HCT116 (cell line): Measurements from ENCODE around the gene ACTA2. TPM values are rescaled to one million over a fixed set of nuclear protein-coding genes. Genes with fewer than 3 reads are reported as not detected.

ENCODE experiments used
- ATAC-seq: fragments of 200-7000 bp; cut with Tn5 transposase; 2 replicates; pipeline ENCODE4 v1.9.1; 2020; ENCODE audit warnings: mild to moderate bottlenecking, moderate library complexity
- BruUV-seq: library from RNA; stranded (reverse); fragments of 400-500 nt; replicated peaks from 2 replicates; lab custom pipeline; 2021; lab: Mats Ljungman, UMichigan
- CTCF ChIA-PET: fragments of 300-600 bp; sonication (Branson Sonifier 250); formaldehyde crosslinking; loops from one replicate; lab custom pipeline; 2021; ENCODE audit warnings: antibody characterized with exemption; lab: Charles Lee
- POLR2A ChIA-PET: fragments of 300-600, 350-600 bp; sonication (Branson Sonifier 250); formaldehyde crosslinking; loops from one replicate; lab custom pipeline; 2021; ENCODE audit warnings: antibody characterized with exemption; lab: Charles Lee
- RAD21 ChIA-PET, 2 experiments: fragments of 300-600 bp; sonication (Branson Sonifier 250); formaldehyde crosslinking; loops; one replicate each; lab custom pipeline; 2023; ENCODE audit warnings: low total read pairs in 2 of 2; ENCODE audit not compliant: uncharacterized antibody in 2 of 2, unreplicated experiment in 2 of 2, low non-redundant PET in 1 of 2; lab: Charles Lee
- DNase-seq: peaks from one replicate; pipeline ENCODE4 v3.0.0-alpha.2; 2010; ENCODE audit warnings: low read depth, low spot score
- H2AFZ ChIP-seq: fragments of 200-600 bp; shearing (Covaris generic), sonication (generic); 2 replicates; pipeline ENCODE4 v1.6.1; 2017; ENCODE audit warnings: low read depth, mixed run types, mixed read lengths, antibody characterized with exemption, low read length; ENCODE audit not compliant: poor library complexity, severe bottlenecking
- H3K27ac ChIP-seq: 2 replicates; pipeline ENCODE4 v1.5.1; 2012; ENCODE audit warnings: low read depth, low read length
- H3K27me3 ChIP-seq: fragments of 200-600 bp; sonication (generic); 2 replicates; pipeline ENCODE4 v1.6.1; 2016; ENCODE audit warnings: mixed run types, low read length, mixed read lengths; ENCODE audit not compliant: insufficient read depth
- H3K36me3 ChIP-seq, 2 experiments: fragments of 200-500 bp in 1 of 2; fragments of 200-600 bp in 1 of 2; sonication (Bioruptor generic) in 1 of 2; sonication (generic) in 1 of 2; 2 replicates each; pipeline versions ENCODE4 v1.5.1 to v1.6.1; 2014 to 2016; ENCODE audit warnings: low read length in 2 of 2, inconsistent platforms in 1 of 2, mixed read lengths in 1 of 2, mixed run types in 1 of 2; ENCODE audit not compliant: insufficient read depth in 2 of 2, control insufficient read depth in 1 of 2
- H3K4me1 ChIP-seq, 2 experiments: fragments of 200-600 bp in 1 of 2; sonication (generic) in 1 of 2; 2 replicates each; pipeline versions ENCODE4 v1.5.1 to v1.6.1; 2012 to 2017; ENCODE audit warnings: low read length in 2 of 2, inconsistent platforms in 1 of 2, mild to moderate bottlenecking in 1 of 2, mixed read lengths in 1 of 2, mixed run types in 1 of 2, moderate library complexity in 1 of 2; ENCODE audit not compliant: insufficient read depth in 2 of 2, control insufficient read depth in 1 of 2
- H3K4me2 ChIP-seq: fragments of 200-600 bp; sonication (generic); 2 replicates; pipeline ENCODE4 v1.6.1; 2017; ENCODE audit warnings: mixed run types, low read length, mixed read lengths
- H3K4me3 ChIP-seq, 2 experiments: fragments of 200-600 bp in 1 of 2; sonication (generic) in 1 of 2; replicated peaks in 1 of 2; 2 replicates each; pipeline ENCODE4 v1.5.1; 2011 to 2016; ENCODE audit warnings: low read length in 2 of 2, control low read depth in 1 of 2, low read depth in 1 of 2, mild to moderate bottlenecking in 1 of 2, mixed read lengths in 1 of 2, mixed run types in 1 of 2
- H3K79me2 ChIP-seq: fragments of 200-600 bp; sonication (generic); 2 replicates; pipeline ENCODE4 v1.6.1; 2017; ENCODE audit warnings: mild to moderate bottlenecking, mixed run types, low read length, moderate library complexity, mixed read lengths; ENCODE audit not compliant: insufficient read depth
- H3K9ac ChIP-seq: fragments of 200-600 bp; sonication (generic); 2 replicates; pipeline ENCODE4 v1.6.1; 2016; ENCODE audit warnings: low read length, mixed read lengths
- H3K9me2 ChIP-seq: fragments of 200-600 bp; sonication (generic), shearing (Covaris generic); 2 replicates; pipeline ENCODE4 v1.6.1; 2017; ENCODE audit warnings: mixed run types, mild to moderate bottlenecking, moderate library complexity; ENCODE audit not compliant: insufficient read depth
- H3K9me3 ChIP-seq, 2 experiments: fragments of 200-500 bp in 1 of 2; fragments of 200-600 bp in 1 of 2; sonication (Bioruptor generic) in 1 of 2; sonication (generic) in 1 of 2; 2 replicates each; pipeline ENCODE4 v1.6.1; 2014 to 2017; ENCODE audit warnings: low read length in 2 of 2, mixed read lengths in 2 of 2, inconsistent platforms in 1 of 2, low read depth in 1 of 2, mild to moderate bottlenecking in 1 of 2, mixed run types in 1 of 2, moderate library complexity in 1 of 2; ENCODE audit not compliant: control insufficient read depth in 1 of 2, insufficient read depth in 1 of 2
- H4K20me1 ChIP-seq: fragments of 200-600 bp; sonication (generic), shearing (Covaris generic); 2 replicates; pipeline ENCODE4 v1.6.1; 2017; ENCODE audit warnings: mixed run types, mild to moderate bottlenecking, moderate library complexity; ENCODE audit not compliant: insufficient read depth
- CBX3 ChIP-seq: IDR thresholded peaks from 2 replicates; pipeline ENCODE4 v1.6.1; 2012; ENCODE audit warnings: low read depth
- CEBPB ChIP-seq: IDR thresholded peaks from 2 replicates; pipeline ENCODE4 v1.6.1; 2012; ENCODE audit warnings: low read depth
- ELF1 ChIP-seq: IDR thresholded peaks from 2 replicates; pipeline ENCODE4 v1.6.1; 2012; ENCODE audit warnings: low read depth, borderline replicate concordance
- EZH2 ChIP-seq: fragments of 200-600 bp; sonication (generic); IDR thresholded peaks from 2 replicates; pipeline ENCODE4 v1.6.1; 2017; ENCODE audit warnings: antibody characterized with exemption, mixed run types
- EZH2phosphoT487 ChIP-seq: fragments of 200-600 bp; IDR thresholded peaks from 2 replicates; pipeline ENCODE4 v1.6.1; 2018; ENCODE audit warnings: antibody characterized with exemption, borderline replicate concordance
- FOSL1 ChIP-seq: IDR thresholded peaks from 2 replicates; pipeline ENCODE4 v1.6.1; 2012; ENCODE audit warnings: low read depth
- JUND ChIP-seq: IDR thresholded peaks from 2 replicates; pipeline ENCODE4 v1.6.1; 2012
- POLR2A ChIP-seq: IDR thresholded peaks from 2 replicates; pipeline ENCODE4 v1.7.0; 2011; ENCODE audit warnings: borderline replicate concordance; ENCODE audit not compliant: insufficient read depth, insufficient read length; ENCODE audit errors: extremely low read depth
- POLR2AphosphoS5 ChIP-seq: IDR thresholded peaks from 2 replicates; pipeline ENCODE4 v1.6.1; 2011; ENCODE audit warnings: mild to moderate bottlenecking, low read depth, low read length, moderate library complexity
- RAD21 ChIP-seq: IDR thresholded peaks from 2 replicates; pipeline ENCODE4 v1.6.1; 2012; ENCODE audit warnings: low read depth, mild to moderate bottlenecking
- REST ChIP-seq: IDR thresholded peaks from 2 replicates; pipeline ENCODE4 v1.6.1; 2012; ENCODE audit warnings: low read depth
- SRF ChIP-seq: IDR thresholded peaks from 2 replicates; pipeline ENCODE4 v1.6.1; 2012; ENCODE audit warnings: low read depth
- TCF7L2 ChIP-seq: IDR thresholded peaks from 2 replicates; pipeline ENCODE4 v1.7.0; 2011; ENCODE audit warnings: borderline replicate concordance, inconsistent platforms; ENCODE audit not compliant: insufficient read depth, insufficient read length; ENCODE audit errors: extremely low read depth
- YY1 ChIP-seq: IDR thresholded peaks from 2 replicates; pipeline ENCODE4 v1.6.1; 2011; ENCODE audit warnings: low read length, low read depth, moderate library complexity, mild to moderate bottlenecking; ENCODE audit not compliant: insufficient replicate concordance; ENCODE audit errors: extremely low read depth
- ZFX ChIP-seq: fragments of 450-650 bp; IDR thresholded peaks from 2 replicates; pipeline ENCODE4 v1.6.1; 2017
- intact Hi-C: fragments of 100-400 bp; cut with micrococcal nuclease; formaldehyde crosslinking; loops from 2 replicates; pipeline ENCODE4 v1.10.0; 2022
- total RNA-seq: library from RNA; stranded (reverse); gene quantifications from one replicate; pipeline ENCODE4 v1.2.1, GENCODE V29; 2021; ENCODE audit not compliant: unreplicated experiment
- TF ChIP-seq, protein P1 (sequence below), 3 experiments: fragments of 200-600 bp in 1 of 3; sonication (generic) in 1 of 3; IDR thresholded peaks in 2 of 3; conservative IDR thresholded peaks in 1 of 3; 2 replicates each; pipeline ENCODE4 v1.5.1; 2012 to 2017; ENCODE audit warnings: low read depth in 2 of 3, low read length in 2 of 3, antibody characterized with exemption in 1 of 3, borderline replicate concordance in 1 of 3, control low read depth in 1 of 3, mild to moderate bottlenecking in 1 of 3, mixed read lengths in 1 of 3, mixed run types in 1 of 3, moderate library complexity in 1 of 3; ENCODE audit not compliant: insufficient read depth in 1 of 3
- TF ChIP-seq, protein P2 (sequence below): IDR thresholded peaks from 2 replicates; pipeline ENCODE4 v1.6.1; 2011; ENCODE audit warnings: mild to moderate bottlenecking, low read length, moderate library complexity; ENCODE audit not compliant: insufficient replicate concordance; ENCODE audit errors: extremely low read depth
- TF ChIP-seq, protein P3 (sequence below): IDR thresholded peaks from 2 replicates; pipeline ENCODE4 v1.6.1; 2012

Gene ACTA2
- total RNA-seq, 1 experiment from 2014 or later: 9.4 TPM

GRCh38 chr10:88974446-88975376 lies 22.1 kb upstream of the ACTA2 start:
- no peaks in the 10 kb centered on the region for H3K9me3 ChIP-seq
- no peak overlapping the region for H3K27ac ChIP-seq
- peak overlapping the region; percentile 62 for H3K4me2 ChIP-seq
- peak overlapping the region; percentile 43 for H2AFZ ChIP-seq
- H4K20me1 ChIP-seq: no peaks in the 10 kb centered on the region
- DNase-seq (no peak), ATAC-seq (no peak)
- RAD21 ChIA-PET: interaction anchor here in 1 of 2 experiments (0.9 kb wide), 1 partner anchor 40 kb away, joined by 3 read pairs; no protein-coding TSS in a partner anchor
- H3K4me3 ChIP-seq: peak overlapping the region; percentile 18 to 38
- CTCF ChIA-PET: interaction anchor here (1.2 kb wide), 1 partner anchor 12 kb away, joined by 4 read pairs; no protein-coding TSS in a partner anchor
- no peak overlapping the region for H3K9ac ChIP-seq
- intact Hi-C loops: no loop called here
- H3K79me2 ChIP-seq: no peaks in the 10 kb centered on the region
- POLR2A ChIA-PET: no interaction called here
- no peaks in the 10 kb centered on the region for H3K27me3 ChIP-seq
- peaks cover 3 to 4% of the 10 kb centered on the region in 2 experiments; a peak in 2 of 4 replicates for H3K4me1 ChIP-seq
- TF ChIP-seq YY1 (no peak), JUND (no peak), POLR2AphosphoS5 (no peak), REST (no peak), TCF7L2 (no peak), CEBPB (no peak), EZH2 (no peak), POLR2A (no peak), CBX3 (no peak), RAD21 (no peak), ELF1 (no peak), FOSL1 (no peak), SRF (no peak), ZFX (no peak), EZH2phosphoT487 (no peak)
- TF ChIP-seq, protein P1, sequence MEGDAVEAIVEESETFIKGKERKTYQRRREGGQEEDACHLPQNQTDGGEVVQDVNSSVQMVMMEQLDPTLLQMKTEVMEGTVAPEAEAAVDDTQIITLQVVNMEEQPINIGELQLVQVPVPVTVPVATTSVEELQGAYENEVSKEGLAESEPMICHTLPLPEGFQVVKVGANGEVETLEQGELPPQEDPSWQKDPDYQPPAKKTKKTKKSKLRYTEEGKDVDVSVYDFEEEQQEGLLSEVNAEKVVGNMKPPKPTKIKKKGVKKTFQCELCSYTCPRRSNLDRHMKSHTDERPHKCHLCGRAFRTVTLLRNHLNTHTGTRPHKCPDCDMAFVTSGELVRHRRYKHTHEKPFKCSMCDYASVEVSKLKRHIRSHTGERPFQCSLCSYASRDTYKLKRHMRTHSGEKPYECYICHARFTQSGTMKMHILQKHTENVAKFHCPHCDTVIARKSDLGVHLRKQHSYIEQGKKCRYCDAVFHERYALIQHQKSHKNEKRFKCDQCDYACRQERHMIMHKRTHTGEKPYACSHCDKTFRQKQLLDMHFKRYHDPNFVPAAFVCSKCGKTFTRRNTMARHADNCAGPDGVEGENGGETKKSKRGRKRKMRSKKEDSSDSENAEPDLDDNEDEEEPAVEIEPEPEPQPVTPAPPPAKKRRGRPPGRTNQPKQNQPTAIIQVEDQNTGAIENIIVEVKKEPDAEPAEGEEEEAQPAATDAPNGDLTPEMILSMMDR (IDR thresholded peaks at IDR 0.05 in 2 of 3, conservative IDR thresholded peaks at IDR 0.05 in 1 of 3; ENCODE audit: borderline replicate concordance in 1 of 3, insufficient read depth in 1 of 3, low read depth in 2 of 3, low read length in 2 of 3): no peak
- TF ChIP-seq, protein P2, sequence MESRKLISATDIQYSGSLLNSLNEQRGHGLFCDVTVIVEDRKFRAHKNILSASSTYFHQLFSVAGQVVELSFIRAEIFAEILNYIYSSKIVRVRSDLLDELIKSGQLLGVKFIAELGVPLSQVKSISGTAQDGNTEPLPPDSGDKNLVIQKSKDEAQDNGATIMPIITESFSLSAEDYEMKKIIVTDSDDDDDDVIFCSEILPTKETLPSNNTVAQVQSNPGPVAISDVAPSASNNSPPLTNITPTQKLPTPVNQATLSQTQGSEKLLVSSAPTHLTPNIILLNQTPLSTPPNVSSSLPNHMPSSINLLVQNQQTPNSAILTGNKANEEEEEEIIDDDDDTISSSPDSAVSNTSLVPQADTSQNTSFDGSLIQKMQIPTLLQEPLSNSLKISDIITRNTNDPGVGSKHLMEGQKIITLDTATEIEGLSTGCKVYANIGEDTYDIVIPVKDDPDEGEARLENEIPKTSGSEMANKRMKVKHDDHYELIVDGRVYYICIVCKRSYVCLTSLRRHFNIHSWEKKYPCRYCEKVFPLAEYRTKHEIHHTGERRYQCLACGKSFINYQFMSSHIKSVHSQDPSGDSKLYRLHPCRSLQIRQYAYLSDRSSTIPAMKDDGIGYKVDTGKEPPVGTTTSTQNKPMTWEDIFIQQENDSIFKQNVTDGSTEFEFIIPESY: no peak
- TF ChIP-seq, protein P3, sequence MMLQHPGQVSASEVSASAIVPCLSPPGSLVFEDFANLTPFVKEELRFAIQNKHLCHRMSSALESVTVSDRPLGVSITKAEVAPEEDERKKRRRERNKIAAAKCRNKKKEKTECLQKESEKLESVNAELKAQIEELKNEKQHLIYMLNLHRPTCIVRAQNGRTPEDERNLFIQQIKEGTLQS: no peak
- H3K36me3 ChIP-seq: no peaks in the 10 kb centered on the region
- no peaks in the 10 kb centered on the region for H3K9me2 ChIP-seq
- no TSS peak for BruUV-seq
